NCI-H774 (cell line): Measurements from ENCODE around the gene CRTAC1.

Experiments
- DNase-seq: peaks from one replicate; lab custom pipeline; 2025; lab: John Stamatoyannopoulos, UW

CRTAC1 gene

GRCh38 chr10:97974526-97975525 lies 55.6 kb downstream of the CRTAC1 start:
- no peak for DNase-seq

DNA sequence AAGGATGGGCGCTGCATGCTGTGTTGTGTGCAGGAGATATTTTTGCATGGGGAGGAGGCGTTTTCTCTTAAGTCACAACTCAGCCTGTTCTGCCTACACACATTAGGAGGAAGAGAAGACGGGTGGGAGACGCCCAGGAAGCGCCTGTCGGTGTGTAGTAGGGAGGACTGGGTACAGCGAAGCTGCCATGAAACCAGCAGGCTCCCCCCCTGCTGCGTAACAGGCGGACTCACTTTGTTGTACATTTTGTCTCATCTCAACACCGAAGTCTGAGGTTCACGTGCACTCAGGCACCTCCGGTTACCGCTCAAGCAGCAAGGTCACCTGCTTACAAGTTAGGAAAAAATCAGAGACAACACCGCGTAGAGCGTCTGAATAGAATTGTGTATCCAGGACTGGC lies 56.3 kb downstream of the CRTAC1 start:
- no peak for DNase-seq

- DNase-seq: no peak
Measured at GRCh38 chr10:97969538-97970079, 60.8 kb downstream of the CRTAC1 start.

DNA sequence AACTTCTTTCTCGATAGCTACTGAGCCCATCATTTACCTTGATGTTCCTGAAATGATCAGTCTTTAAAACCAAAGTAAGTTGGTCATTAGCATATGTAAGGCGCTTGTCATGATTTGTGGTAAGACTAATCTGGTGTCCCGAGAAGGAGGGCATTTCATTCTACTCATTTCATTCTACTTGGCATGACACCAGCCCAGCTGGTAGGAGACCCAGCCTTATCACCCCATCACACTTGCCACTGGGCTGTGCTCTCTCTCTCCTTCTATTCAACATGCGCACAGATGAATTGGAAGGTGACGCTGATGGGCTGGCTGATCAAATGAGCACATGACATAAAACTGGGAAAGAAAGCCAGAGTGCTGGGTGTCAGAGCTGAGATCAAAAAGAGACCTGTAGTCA lies 65.7 kb downstream of the CRTAC1 start:
- DNase-seq: no peak

- no peak for DNase-seq
Measured at GRCh38 chr10:97961945-97962344, 68.5 kb downstream of the CRTAC1 start.

GRCh38 chr10:97960269-97961056 lies 70.0 kb downstream of the CRTAC1 start:
- no peak for DNase-seq

GRCh38 chr10:97949462-97949861 lies 81.0 kb downstream of the CRTAC1 start:
- no peak for DNase-seq

GRCh38 chr10:97948822-97949221 lies 81.6 kb downstream of the CRTAC1 start:
- no peak for DNase-seq

DNA sequence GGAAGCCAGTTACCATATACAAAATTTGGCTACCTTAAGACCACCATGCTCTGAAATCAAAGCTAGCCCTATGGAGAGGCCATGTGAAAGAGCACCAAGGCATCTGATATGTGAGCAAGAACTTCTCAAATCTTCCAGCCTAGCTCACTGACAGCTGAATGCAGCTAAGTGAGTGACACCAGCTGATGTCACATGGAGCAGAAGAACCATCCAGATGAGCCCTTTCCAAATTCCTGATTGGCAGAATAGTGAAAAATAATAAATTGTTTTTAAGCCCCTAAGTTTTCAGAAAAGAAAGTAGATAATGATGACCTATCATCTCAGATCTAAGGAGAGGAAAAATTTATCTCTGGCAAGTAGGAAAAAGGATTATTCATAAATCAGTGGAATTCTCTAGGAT lies 85.6 kb downstream of the CRTAC1 start:
- DNase-seq: no peak

GRCh38 chr10:97943294-97943693 lies 87.1 kb downstream of the CRTAC1 start:
- DNase-seq: no peak

GRCh38 chr10:97940534-97940933 lies 89.9 kb downstream of the CRTAC1 start:
- no peak for DNase-seq

DNA sequence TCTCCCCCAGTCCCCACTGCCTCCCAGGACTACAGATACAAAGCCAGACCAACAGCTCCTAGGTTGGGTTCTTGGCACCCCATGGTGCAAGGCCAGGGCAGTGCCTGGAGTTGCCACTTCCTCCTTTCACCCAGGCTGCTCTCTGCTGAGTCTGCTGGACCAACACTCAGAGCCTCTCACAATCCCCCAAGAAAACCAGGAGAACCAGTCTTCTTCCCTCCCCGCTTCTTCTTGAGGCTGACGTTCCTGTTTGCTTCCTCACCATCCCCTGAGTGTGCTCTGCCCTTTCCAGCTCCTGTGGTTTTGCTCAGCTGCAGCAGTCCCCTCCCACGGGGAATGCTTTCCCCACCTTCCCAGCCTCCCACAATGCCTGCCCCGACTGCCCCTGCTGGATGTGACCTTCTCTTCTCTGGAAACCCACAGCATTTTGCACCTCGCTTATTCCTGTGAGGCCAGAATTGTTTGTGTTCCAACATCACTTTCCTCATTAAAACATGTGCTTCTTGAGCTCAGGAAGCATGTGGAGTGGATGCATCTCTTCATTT lies 90.9 kb downstream of the CRTAC1 start:
- DNase-seq: no peak

GRCh38 chr10:97937928-97938327 lies 92.5 kb downstream of the CRTAC1 start:
- no peak for DNase-seq

- DNase-seq: no peak
Measured at GRCh38 chr10:97937054-97937453, 93.4 kb downstream of the CRTAC1 start.

DNA sequence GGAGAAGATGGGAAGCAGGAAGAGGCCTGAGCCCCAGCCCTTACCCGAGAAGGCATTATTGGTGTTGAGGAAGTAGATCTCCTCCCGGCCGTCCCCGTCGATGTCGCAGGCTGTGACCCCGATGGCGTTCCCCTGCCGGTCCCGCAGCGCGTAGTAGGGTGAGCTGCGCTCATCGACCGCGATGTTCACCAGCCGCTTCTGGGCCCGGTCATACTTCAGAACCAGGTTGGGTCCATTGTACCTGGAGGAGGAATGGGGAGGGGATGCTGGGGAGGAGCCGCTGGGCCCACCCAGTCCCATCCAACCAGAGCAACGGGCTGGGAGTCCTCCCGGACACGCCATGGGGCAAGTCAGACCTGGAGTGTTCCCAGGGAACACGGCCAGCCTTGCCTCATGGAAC lies 94.3 kb downstream of the CRTAC1 start:
- DNase-seq: no peak

GRCh38 chr10:97932932-97933530 lies 97.4 kb downstream of the CRTAC1 start:
- DNase-seq: no peak

GRCh38 chr10:97931041-97931440 lies 99.4 kb downstream of the CRTAC1 start:
- no peak for DNase-seq

DNA sequence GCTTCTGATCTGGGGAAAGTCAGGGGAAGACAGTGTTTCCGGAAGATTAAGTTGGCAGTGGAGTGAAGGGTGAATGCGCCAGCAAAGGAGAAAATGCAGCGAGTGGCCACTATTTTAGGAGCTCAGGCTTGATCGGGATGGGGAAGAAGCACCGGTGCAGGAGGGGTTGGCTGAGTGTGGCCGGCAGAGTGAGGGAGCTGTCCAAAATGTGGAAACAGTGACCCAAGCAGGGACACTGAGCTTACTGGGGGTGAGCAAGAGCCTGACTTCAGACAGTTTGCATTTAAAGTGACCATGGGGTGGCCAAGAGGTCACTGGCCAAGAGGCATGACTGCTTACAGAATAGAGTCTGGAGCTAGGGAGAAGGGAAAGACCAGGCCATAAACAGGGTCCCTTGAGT lies 101.5 kb downstream of the CRTAC1 start:
- DNase-seq: no peak

DNA sequence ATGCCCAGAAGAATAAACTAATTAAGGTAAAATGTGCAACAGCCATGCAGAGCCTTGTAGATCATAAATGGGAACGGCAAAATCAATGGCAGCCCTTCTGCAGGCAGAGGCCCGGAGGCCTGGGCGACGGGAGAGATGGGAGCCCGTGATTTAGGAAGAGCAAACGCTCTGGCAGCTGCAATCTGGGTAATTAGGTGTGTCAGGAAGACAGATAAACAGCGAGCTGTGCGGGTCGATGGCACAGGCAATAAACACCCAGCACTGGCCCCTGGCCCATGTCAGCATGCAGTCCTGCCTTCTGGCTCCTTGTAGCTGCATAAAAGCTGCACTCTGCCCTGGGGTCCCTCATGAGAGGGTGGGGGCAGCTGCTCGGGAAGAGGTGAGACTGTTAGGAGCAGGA lies 102.8 kb downstream of the CRTAC1 start:
- no peak for DNase-seq

DNA sequence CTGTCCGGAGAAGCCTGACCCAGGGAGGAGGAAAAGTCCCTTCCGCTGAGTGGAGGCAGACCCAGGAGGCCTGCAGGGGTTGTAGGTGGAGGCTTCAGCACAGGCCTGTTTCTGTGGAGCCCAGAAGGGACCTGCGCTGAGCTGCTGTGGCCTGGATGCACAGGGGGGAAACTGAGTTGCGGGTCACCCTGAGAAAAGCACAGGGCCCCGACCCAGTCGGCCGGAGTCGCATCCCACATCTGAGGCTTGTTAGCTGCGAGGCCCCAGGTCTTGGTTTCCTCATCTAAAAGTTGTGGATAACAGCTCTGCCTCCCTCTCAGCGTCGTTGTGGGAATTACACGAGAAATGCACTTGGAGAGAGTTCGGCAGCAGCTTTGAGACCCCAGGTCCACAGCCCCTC lies 104.4 kb downstream of the CRTAC1 start:
- no peak for DNase-seq

DNA sequence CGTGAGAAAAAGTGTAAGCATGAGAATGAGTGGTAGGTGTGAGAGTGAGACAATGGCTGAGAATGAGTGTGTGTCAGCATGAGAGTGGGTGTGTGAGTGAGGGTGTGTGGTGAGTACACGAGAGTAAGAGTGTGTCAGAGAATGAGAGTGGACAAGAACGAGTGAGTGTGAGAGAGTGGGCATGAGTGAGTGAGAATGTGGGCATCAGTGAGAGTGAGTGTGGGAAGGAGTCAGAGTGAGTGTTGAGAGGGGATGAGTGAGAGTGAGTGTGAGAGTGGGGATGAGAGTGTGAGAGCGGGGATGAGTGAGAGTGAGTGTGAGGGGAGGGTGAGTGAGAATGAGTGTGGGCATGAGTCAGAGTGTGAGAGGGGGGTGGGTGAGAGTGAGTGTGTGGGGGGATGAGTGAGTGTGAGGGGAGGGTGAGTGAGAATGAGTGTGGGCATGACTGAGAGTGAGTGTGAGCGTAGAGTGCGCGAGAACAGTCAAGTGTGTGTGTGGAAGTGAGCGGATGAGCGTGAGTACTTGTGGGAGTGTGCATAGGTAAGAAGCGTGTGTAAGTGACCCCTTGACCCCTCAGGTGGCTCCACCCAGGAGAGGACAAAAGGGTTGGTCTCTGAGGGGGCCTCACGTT lies 105.0 kb downstream of the CRTAC1 start:
- no peak for DNase-seq

- DNase-seq: no peak
Measured at GRCh38 chr10:97924678-97925077, 105.7 kb downstream of the CRTAC1 start.
